Nephron progenitor cell (in vitro differentiated cells): Measurements from ENCODE around the gene SEC22C.

Experiments
- DNase-seq: peaks from one replicate; pipeline ENCODE4 v3.0.0; 2021
- H3K27ac Mint-ChIP-seq: 2 replicates; pipeline ENCODE4 v1.8.0; 2021; ENCODE audit warnings: mild to moderate bottlenecking, moderate library complexity, mixed read lengths
- H3K27me3 Mint-ChIP-seq: 2 replicates; pipeline ENCODE4 v1.8.0; 2021; ENCODE audit warnings: mild to moderate bottlenecking, low read depth, mixed read lengths; ENCODE audit not compliant: poor library complexity
- H3K36me3 Mint-ChIP-seq: 2 replicates; pipeline ENCODE4 v1.8.0; 2021; ENCODE audit warnings: low read depth, mixed read lengths
- H3K4me1 Mint-ChIP-seq: 2 replicates; pipeline ENCODE4 v1.8.0; 2021; ENCODE audit warnings: mixed read lengths
- H3K4me3 Mint-ChIP-seq: 2 replicates; pipeline ENCODE4 v1.8.0; 2021; ENCODE audit warnings: mild to moderate bottlenecking, moderate library complexity, mixed read lengths
- H3K9me3 Mint-ChIP-seq: 2 replicates; pipeline ENCODE4 v1.8.0; 2021; ENCODE audit warnings: mild to moderate bottlenecking, moderate library complexity, mixed read lengths
- CTCF ChIP-seq: fragments of 200-600 bp; sonication (generic); IDR thresholded peaks from 2 replicates; pipeline ENCODE4 v1.5.0; 2021; ENCODE audit warnings: antibody characterized with exemption

SEC22C gene

GRCh38 chr3:42544492-42545283, 37.1 kb downstream of the SEC22C start:
- TF ChIP-seq CTCF, result no peak
- Mint-ChIP-seq H3K9me3 (no peaks in the 10 kb centered on the region), H3K27ac (no peak overlapping the region), H3K36me3 (no peaks in the 10 kb centered on the region), H3K4me1 (peaks cover 12% of the 10 kb centered on the region), H3K27me3 (peaks cover 3% of the 10 kb centered on the region), H3K4me3 (no peak overlapping the region)
- DNase-seq, result no peak

GRCh38 chr3:42541079-42541478, 40.7 kb downstream of the SEC22C start:
- Mint-ChIP-seq H3K4me3 (no peak overlapping the region), H3K36me3 (no peaks in the 10 kb centered on the region), H3K27me3 (peaks cover 3% of the 10 kb centered on the region), H3K27ac (no peak overlapping the region), H3K4me1 (peaks cover 12% of the 10 kb centered on the region), H3K9me3 (no peaks in the 10 kb centered on the region)
- no peak for TF ChIP-seq CTCF
- no peak for DNase-seq

- peaks cover 6% of the 10 kb centered on the region for H3K4me1 Mint-ChIP-seq
- peak; percentile 76 for DNase-seq
- H3K36me3 Mint-ChIP-seq, result no peaks in the 10 kb centered on the region
- H3K9me3 Mint-ChIP-seq, result no peaks in the 10 kb centered on the region
- peak; percentile 85 for TF ChIP-seq CTCF
- H3K4me3 Mint-ChIP-seq, result no peak overlapping the region
- H3K27ac Mint-ChIP-seq, result no peak overlapping the region
- H3K27me3 Mint-ChIP-seq, result peaks cover 3% of the 10 kb centered on the region
Measured at GRCh38 chr3:42539871-42540714, 41.7 kb downstream of the SEC22C start.

- H3K36me3 Mint-ChIP-seq, result no peaks in the 10 kb centered on the region
- H3K27me3 Mint-ChIP-seq, result peaks cover 11% of the 10 kb centered on the region
- H3K27ac Mint-ChIP-seq, result no peak overlapping the region
- no peaks in the 10 kb centered on the region for H3K9me3 Mint-ChIP-seq
- no peak for TF ChIP-seq CTCF
- no peaks in the 10 kb centered on the region for H3K4me1 Mint-ChIP-seq
- DNase-seq, result no peak
- H3K4me3 Mint-ChIP-seq, result no peak overlapping the region
Measured at GRCh38 chr3:42537350-42537749, 44.4 kb downstream of the SEC22C start.

GRCh38 chr3:42535981-42536784, 45.6 kb downstream of the SEC22C start:
- Mint-ChIP-seq H3K4me1 (no peaks in the 10 kb centered on the region), H3K27me3 (peaks cover 16% of the 10 kb centered on the region), H3K4me3 (no peak overlapping the region), H3K36me3 (no peaks in the 10 kb centered on the region), H3K27ac (no peak overlapping the region), H3K9me3 (no peaks in the 10 kb centered on the region)
- DNase-seq, result peak; percentile 33
- peak; percentile 38 for TF ChIP-seq CTCF
